Skeletal muscle tissue (tissue), 4 donors: ENCODE data around the gene ELMO1. TPM values are rescaled to one million over a fixed set of nuclear protein-coding genes. Genes with fewer than 3 reads are reported as not detected.

Experiments used
- H3K27ac ChIP-seq: one replicate; pipeline ENCODE4 v1.7.0; 2013; ENCODE audit warnings: mild to moderate bottlenecking, low read depth, low read length, inconsistent platforms
- H3K27me3 ChIP-seq, 3 donors: one replicate each; pipeline ENCODE4 v1.7.0; 2013; ENCODE audit warnings: low read length in 3 of 3; ENCODE audit not compliant: control insufficient read depth in 3 of 3, insufficient read depth in 3 of 3
- H3K36me3 ChIP-seq, 3 donors: one replicate each; pipeline ENCODE4 v1.7.0; 2013; ENCODE audit warnings: low read length in 3 of 3; ENCODE audit not compliant: control insufficient read depth in 3 of 3, insufficient read depth in 3 of 3
- H3K4me1 ChIP-seq, 3 donors: one replicate each; pipeline ENCODE4 v1.7.0; 2013; ENCODE audit warnings: low read length in 3 of 3, mild to moderate bottlenecking in 3 of 3; ENCODE audit not compliant: control insufficient read depth in 3 of 3, insufficient read depth in 3 of 3
- H3K4me3 ChIP-seq, 3 donors: one replicate each; pipeline ENCODE4 v1.7.0; 2013; ENCODE audit warnings: low read length in 3 of 3
- H3K9ac ChIP-seq, 3 donors: one replicate each; pipeline ENCODE4 v1.7.0; 2013; ENCODE audit warnings: low read length in 3 of 3, mild to moderate bottlenecking in 3 of 3, moderate library complexity in 2 of 3, low read depth in 1 of 3
- H3K9me3 ChIP-seq, 3 donors: one replicate each; pipeline ENCODE4 v1.7.0; 2013; ENCODE audit warnings: low read length in 3 of 3; ENCODE audit not compliant: control insufficient read depth in 3 of 3
- total RNA-seq: library from RNA; depleted of rRNA; stranded (reverse); fragments of >200 nt; gene quantifications from one replicate; pipeline ENCODE4 v1.2.3, GENCODE V29; 2014
- donor health status: Osteomylitis.

The ELMO1 gene
- total RNA-seq, 1 donor from 2014 or later: 52.7 TPM

GRCh38 chr7:37249240-37249639, 199.4 kb downstream of the ELMO1 start:
- H3K4me3 ChIP-seq: no peak overlapping the region
- no peak overlapping the region for H3K9ac ChIP-seq
- peaks cover 0 to 3% (median 0%) of the 10 kb centered on the region in 3 donors for H3K4me1 ChIP-seq
- H3K9me3 ChIP-seq: no peaks in the 10 kb centered on the region
- no peak overlapping the region for H3K27ac ChIP-seq
- H3K27me3 ChIP-seq: no peaks in the 10 kb centered on the region
- no peaks in the 10 kb centered on the region for H3K36me3 ChIP-seq

GRCh38 chr7:37248396-37248861, 200.2 kb downstream of the ELMO1 start:
- Histone ChIP-seq H3K27me3 (no peaks in the 10 kb centered on the region), H3K4me1 (peaks cover 0 to 3% (median 0%) of the 10 kb centered on the region in 3 donors), H3K9ac (no peak overlapping the region), H3K27ac (no peak overlapping the region), H3K36me3 (no peaks in the 10 kb centered on the region), H3K9me3 (no peaks in the 10 kb centered on the region), H3K4me3 (no peak overlapping the region)

- H3K36me3 ChIP-seq: no peaks in the 10 kb centered on the region
- no peaks in the 10 kb centered on the region for H3K9me3 ChIP-seq
- no peaks in the 10 kb centered on the region for H3K27me3 ChIP-seq
- H3K4me3 ChIP-seq: no peak overlapping the region
- no peak overlapping the region for H3K9ac ChIP-seq
- no peak overlapping the region for H3K27ac ChIP-seq
- peaks cover 0 to 3% (median 0%) of the 10 kb centered on the region in 3 donors for H3K4me1 ChIP-seq
These were observed 200.8 kb downstream of the ELMO1 start for GRCh38 chr7:37247861-37248260.

GRCh38 chr7:37245590-37245989, 203.1 kb downstream of the ELMO1 start:
- Histone ChIP-seq H3K36me3 (no peaks in the 10 kb centered on the region), H3K9ac (no peak overlapping the region), H3K9me3 (no peaks in the 10 kb centered on the region), H3K4me1 (peaks cover 0 to 3% (median 0%) of the 10 kb centered on the region in 3 donors), H3K27me3 (no peaks in the 10 kb centered on the region), H3K4me3 (no peak overlapping the region), H3K27ac (no peak overlapping the region)

DNA sequence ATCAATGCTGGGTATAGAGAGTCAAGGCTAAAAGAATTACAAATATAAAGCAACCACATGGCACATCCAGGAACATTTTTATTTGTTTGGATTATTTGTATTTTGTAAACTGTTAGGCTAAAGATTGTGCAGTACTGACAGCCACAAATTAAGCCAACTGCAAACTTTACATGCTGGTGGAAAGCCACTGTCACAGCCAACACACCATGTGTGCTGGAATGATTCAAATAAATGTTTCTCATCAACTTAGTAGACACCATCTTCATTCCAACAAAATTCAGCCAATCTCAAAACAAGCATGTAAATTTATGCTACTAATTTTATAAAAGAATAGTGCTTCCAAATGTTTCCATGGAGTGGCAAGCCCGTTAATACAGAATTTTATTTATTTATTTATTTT, 211.8 kb downstream of the ELMO1 start:
- no peak overlapping the region for H3K4me3 ChIP-seq
- no peaks in the 10 kb centered on the region for H3K27me3 ChIP-seq
- no peak overlapping the region for H3K9ac ChIP-seq
- H3K4me1 ChIP-seq: no peaks in the 10 kb centered on the region
- no peak overlapping the region for H3K27ac ChIP-seq
- no peaks in the 10 kb centered on the region for H3K9me3 ChIP-seq
- H3K36me3 ChIP-seq: no peaks in the 10 kb centered on the region

- Histone ChIP-seq H3K27me3 (no peaks in the 10 kb centered on the region), H3K9me3 (no peaks in the 10 kb centered on the region), H3K4me3 (no peak overlapping the region), H3K27ac (no peak overlapping the region), H3K9ac (no peak overlapping the region), H3K4me1 (no peaks in the 10 kb centered on the region), H3K36me3 (no peaks in the 10 kb centered on the region)
These were observed 212.9 kb downstream of the ELMO1 start for GRCh38 chr7:37235813-37236212.

DNA sequence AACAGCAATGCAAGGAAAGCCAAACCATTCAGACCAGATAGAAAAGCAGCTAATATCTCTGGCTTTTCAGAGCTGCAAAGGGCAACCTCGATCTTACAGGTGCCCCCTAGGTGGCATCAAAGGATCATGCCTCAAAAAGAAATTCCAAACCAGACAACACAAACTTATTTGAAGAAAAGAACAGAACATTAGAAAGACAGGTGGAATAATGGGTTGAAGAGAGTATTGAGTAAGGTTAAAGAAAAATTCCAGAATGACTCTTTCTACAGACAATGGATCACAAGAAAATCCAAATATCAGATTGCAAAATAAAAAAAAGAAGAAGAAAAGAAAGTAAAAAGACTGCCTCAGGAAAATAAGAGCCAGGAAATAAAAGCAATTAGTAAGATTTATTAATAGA, 213.7 kb downstream of the ELMO1 start:
- no peak overlapping the region for H3K27ac ChIP-seq
- H3K9me3 ChIP-seq: no peaks in the 10 kb centered on the region
- H3K4me3 ChIP-seq: no peak overlapping the region
- no peaks in the 10 kb centered on the region for H3K27me3 ChIP-seq
- H3K4me1 ChIP-seq: peaks cover 0 to 3% (median 2%) of the 10 kb centered on the region in 3 donors
- no peak overlapping the region for H3K9ac ChIP-seq
- no peaks in the 10 kb centered on the region for H3K36me3 ChIP-seq

- Histone ChIP-seq H3K27me3 (no peaks in the 10 kb centered on the region), H3K9me3 (no peaks in the 10 kb centered on the region), H3K27ac (no peak overlapping the region), H3K4me3 (no peak overlapping the region), H3K36me3 (no peaks in the 10 kb centered on the region), H3K4me1 (peaks cover 0 to 6% (median 3%) of the 10 kb centered on the region in 3 donors), H3K9ac (no peak overlapping the region)
These were observed 214.3 kb downstream of the ELMO1 start for GRCh38 chr7:37234334-37234733.

DNA sequence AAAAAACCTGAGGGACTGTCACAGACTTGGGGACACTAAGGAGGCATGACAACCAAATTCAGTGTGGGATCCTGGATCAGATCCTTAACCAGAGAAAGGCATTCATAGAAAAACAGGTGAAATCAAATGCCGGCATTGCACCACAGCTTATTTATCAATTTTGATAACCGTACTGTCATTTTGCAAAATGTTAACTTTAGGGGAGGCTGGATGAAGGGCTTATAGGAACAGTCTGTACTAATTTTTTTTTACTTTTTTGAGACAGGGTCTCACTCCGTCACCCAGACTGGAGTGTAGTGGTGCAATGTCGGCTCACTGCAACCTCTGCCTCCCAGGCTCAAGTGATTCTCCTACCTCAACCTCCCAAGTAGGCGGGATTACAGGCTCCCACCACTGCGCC, 217.1 kb downstream of the ELMO1 start:
- no peaks in the 10 kb centered on the region for H3K9me3 ChIP-seq
- H3K27me3 ChIP-seq: no peaks in the 10 kb centered on the region
- H3K27ac ChIP-seq: no peak overlapping the region
- H3K4me1 ChIP-seq: peaks cover 0 to 6% (median 3%) of the 10 kb centered on the region in 3 donors
- no peak overlapping the region for H3K4me3 ChIP-seq
- no peak overlapping the region for H3K9ac ChIP-seq
- H3K36me3 ChIP-seq: no peaks in the 10 kb centered on the region

GRCh38 chr7:37230221-37230620, 218.4 kb downstream of the ELMO1 start:
- Histone ChIP-seq H3K4me1 (peaks cover 0 to 6% (median 3%) of the 10 kb centered on the region in 3 donors), H3K36me3 (no peaks in the 10 kb centered on the region), H3K27me3 (no peaks in the 10 kb centered on the region), H3K9me3 (no peaks in the 10 kb centered on the region), H3K9ac (no peak overlapping the region), H3K4me3 (no peak overlapping the region), H3K27ac (no peak overlapping the region)

GRCh38 chr7:37229381-37229780, 219.3 kb downstream of the ELMO1 start:
- Histone ChIP-seq H3K4me1 (peaks cover 0 to 6% (median 3%) of the 10 kb centered on the region in 3 donors), H3K9ac (no peak overlapping the region), H3K9me3 (no peaks in the 10 kb centered on the region), H3K4me3 (no peak overlapping the region), H3K36me3 (no peaks in the 10 kb centered on the region), H3K27ac (no peak overlapping the region), H3K27me3 (no peaks in the 10 kb centered on the region)
